ENCODE measurements around the gene CCDC192. TPM values are rescaled to one million over a fixed set of nuclear protein-coding genes. Genes with fewer than 3 reads are reported as not detected.

Gene CCDC192
- total RNA-seq, 4 donors from 2014 or later, result 0.35 to 1.3 TPM; not detected in 2

DNA sequence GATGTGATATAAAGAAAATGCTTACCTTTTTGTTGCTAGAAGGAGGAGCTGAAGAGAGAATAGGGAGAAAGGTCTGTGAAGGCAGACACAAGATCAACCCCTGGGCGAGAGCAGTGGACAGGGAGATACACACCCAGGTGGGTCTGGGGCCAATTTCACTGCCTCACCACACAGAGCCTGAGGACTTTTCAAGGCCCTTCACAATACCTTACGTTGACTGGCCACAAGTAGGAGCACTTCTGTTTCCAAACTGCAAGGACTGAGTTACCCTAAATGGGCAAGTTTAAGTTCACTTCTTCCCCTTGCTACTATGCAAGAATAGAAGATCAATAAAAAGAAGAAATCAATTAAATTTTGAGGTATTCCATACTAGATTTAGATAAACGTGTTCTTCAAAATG, 205.9 kb downstream of the CCDC192 start:
- Histone ChIP-seq H3K36me3 (no peaks in the 10 kb centered on the region), H3K4me1 (no peaks in the 10 kb centered on the region), H3K27me3 (no peaks in the 10 kb centered on the region), H3K27ac (no peak overlapping the region), H3K9me3 (no peaks in the 10 kb centered on the region), H3K4me3 (no peak overlapping the region)
- DNase-seq, result no peak
- no peak for TF ChIP-seq POLR2A (IDR thresholded peaks at IDR 0.05)
- TF ChIP-seq, protein P1, sequence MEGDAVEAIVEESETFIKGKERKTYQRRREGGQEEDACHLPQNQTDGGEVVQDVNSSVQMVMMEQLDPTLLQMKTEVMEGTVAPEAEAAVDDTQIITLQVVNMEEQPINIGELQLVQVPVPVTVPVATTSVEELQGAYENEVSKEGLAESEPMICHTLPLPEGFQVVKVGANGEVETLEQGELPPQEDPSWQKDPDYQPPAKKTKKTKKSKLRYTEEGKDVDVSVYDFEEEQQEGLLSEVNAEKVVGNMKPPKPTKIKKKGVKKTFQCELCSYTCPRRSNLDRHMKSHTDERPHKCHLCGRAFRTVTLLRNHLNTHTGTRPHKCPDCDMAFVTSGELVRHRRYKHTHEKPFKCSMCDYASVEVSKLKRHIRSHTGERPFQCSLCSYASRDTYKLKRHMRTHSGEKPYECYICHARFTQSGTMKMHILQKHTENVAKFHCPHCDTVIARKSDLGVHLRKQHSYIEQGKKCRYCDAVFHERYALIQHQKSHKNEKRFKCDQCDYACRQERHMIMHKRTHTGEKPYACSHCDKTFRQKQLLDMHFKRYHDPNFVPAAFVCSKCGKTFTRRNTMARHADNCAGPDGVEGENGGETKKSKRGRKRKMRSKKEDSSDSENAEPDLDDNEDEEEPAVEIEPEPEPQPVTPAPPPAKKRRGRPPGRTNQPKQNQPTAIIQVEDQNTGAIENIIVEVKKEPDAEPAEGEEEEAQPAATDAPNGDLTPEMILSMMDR (IDR thresholded peaks at IDR 0.05), result no peak
- intact Hi-C loops (cut with DNase I; ENCODE audit: low total_unique reads), result no loop called here

DNA sequence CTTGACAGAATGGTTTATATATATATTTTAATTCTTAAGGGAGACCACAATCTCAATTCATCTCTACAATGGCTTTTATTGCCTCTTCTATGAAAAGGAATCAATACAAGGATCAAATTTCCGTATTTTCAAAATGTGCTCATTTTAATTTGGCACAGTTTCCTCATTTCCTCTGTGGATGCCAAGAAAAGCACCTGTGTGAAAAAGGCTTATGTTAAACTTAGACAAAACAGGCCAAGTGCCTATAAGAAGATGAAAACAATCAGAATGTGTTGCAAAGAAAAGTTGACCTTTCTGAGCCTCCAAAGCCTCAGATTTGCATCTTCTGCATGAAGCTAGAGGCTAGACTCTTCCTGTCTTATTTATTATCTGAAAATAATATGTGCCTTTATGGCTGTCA, 206.6 kb downstream of the CCDC192 start:
- no peak for TF ChIP-seq POLR2A (IDR thresholded peaks at IDR 0.05)
- TF ChIP-seq, protein P1 (IDR thresholded peaks at IDR 0.05), result no peak
- Histone ChIP-seq H3K36me3 (no peaks in the 10 kb centered on the region), H3K9me3 (no peaks in the 10 kb centered on the region), H3K4me1 (no peaks in the 10 kb centered on the region), H3K27me3 (no peaks in the 10 kb centered on the region), H3K4me3 (no peak overlapping the region), H3K27ac (no peak overlapping the region)
- intact Hi-C loops (cut with DNase I; ENCODE audit: low total_unique reads), result no loop called here
- no peak for DNase-seq

DNA sequence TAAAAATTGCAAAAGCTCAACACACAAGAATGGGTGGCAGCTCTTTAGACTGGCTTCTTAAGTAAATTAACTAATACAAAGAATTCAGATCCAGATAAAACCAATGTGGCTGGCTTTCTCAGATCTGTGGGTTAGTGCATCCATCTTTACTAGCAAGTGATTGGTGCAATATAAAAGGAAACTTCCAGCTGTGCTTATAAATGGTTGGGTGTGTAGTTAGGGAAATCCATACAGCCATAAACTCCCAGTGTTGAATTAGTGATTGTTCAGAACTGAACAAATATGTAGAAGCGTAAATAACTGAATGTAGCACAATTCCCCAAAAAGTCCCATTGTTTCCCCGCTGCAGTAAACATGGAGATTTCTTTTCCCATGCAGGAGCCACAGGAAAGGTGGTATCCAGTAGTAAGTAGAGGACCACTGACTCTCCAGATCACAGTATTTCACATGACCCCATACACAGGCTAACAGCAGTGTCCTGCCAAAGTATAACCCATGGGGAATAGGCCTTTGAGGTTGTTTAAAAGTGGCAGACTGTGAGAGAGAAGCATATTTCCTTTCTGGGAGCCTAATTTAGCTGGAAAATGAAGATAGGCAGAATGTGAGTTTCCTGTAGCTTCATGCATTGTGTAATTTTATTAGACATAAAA, 207.2 kb downstream of the CCDC192 start:
- Histone ChIP-seq H3K27me3 (no peaks in the 10 kb centered on the region), H3K9me3 (no peaks in the 10 kb centered on the region), H3K36me3 (no peaks in the 10 kb centered on the region), H3K4me1 (no peaks in the 10 kb centered on the region), H3K27ac (no peak overlapping the region), H3K4me3 (no peak overlapping the region)
- DNase-seq, result no peak
- no peak for TF ChIP-seq POLR2A (IDR thresholded peaks at IDR 0.05)
- TF ChIP-seq, protein P1 (IDR thresholded peaks at IDR 0.05), result no peak
- intact Hi-C loops (cut with DNase I; ENCODE audit: low total_unique reads), result no loop called here

DNA sequence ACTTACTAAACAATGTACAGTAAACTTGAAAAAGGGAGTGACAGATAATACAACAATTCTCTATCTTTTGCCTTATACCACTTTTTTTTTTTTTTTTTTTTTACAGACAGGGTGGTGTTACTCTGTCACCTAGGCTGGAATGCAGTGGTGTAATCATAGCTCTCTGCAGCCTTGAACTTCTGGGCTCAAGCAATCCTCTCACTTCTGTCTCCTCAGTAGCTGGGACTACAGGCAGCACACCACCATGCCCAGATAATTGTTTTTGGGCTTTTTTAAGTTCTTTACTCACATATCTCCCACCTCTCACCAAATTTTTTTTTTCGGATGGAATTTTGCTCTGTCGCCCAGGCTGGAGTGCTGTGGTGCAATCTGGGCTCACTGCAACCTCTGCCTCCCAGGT, 208.4 kb downstream of the CCDC192 start:
- H3K4me1 ChIP-seq, result no peaks in the 10 kb centered on the region
- no peak for DNase-seq
- intact Hi-C loops (cut with DNase I; ENCODE audit: low total_unique reads), result no loop called here
- H3K9me3 ChIP-seq, result no peaks in the 10 kb centered on the region
- H3K36me3 ChIP-seq, result no peaks in the 10 kb centered on the region
- no peaks in the 10 kb centered on the region for H3K27me3 ChIP-seq
- TF ChIP-seq POLR2A (IDR thresholded peaks at IDR 0.05), result no peak
- TF ChIP-seq, protein P1 (IDR thresholded peaks at IDR 0.05), result no peak
- H3K4me3 ChIP-seq, result no peak overlapping the region
- no peak overlapping the region for H3K27ac ChIP-seq

DNA sequence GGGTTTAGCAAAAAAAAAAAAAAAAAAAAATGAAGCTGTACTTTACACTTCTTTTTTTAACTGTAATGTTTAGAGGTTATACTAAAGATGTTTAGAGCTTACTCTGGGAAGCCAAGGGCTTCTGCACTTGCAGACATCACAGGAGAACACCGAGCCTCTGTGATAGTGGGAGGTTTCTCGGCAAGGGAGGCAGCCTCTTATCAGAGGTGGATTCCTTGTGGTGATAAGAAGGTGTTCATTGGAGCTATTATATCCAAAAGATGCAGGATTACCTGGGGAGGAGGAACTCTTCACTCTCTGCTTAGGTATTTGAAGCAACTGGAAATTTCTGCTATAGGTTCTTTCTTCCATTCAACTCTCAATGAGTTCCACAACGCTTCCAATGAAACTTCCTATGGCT, 209.2 kb downstream of the CCDC192 start:
- no peak for DNase-seq
- Histone ChIP-seq H3K9me3 (no peaks in the 10 kb centered on the region), H3K4me3 (no peak overlapping the region), H3K27me3 (no peaks in the 10 kb centered on the region), H3K4me1 (no peaks in the 10 kb centered on the region), H3K27ac (no peak overlapping the region), H3K36me3 (no peaks in the 10 kb centered on the region)
- intact Hi-C loops (cut with DNase I; ENCODE audit: low total_unique reads), result no loop called here
- TF ChIP-seq, protein P1 (IDR thresholded peaks at IDR 0.05), result no peak
- no peak for TF ChIP-seq POLR2A (IDR thresholded peaks at IDR 0.05)
